HG03159 (cell line): ENCODE results near the gene SPRTN.

Experiments
- ATAC-seq: cut with Tn5 transposase; IDR thresholded peaks from one replicate; pipeline ENCODE4 v1.9.1; 2021; ENCODE audit warnings: mild to moderate bottlenecking, moderate library complexity; ENCODE audit not compliant: unreplicated experiment

Gene SPRTN, protein sequence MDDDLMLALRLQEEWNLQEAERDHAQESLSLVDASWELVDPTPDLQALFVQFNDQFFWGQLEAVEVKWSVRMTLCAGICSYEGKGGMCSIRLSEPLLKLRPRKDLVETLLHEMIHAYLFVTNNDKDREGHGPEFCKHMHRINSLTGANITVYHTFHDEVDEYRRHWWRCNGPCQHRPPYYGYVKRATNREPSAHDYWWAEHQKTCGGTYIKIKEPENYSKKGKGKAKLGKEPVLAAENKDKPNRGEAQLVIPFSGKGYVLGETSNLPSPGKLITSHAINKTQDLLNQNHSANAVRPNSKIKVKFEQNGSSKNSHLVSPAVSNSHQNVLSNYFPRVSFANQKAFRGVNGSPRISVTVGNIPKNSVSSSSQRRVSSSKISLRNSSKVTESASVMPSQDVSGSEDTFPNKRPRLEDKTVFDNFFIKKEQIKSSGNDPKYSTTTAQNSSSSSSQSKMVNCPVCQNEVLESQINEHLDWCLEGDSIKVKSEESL

DNA sequence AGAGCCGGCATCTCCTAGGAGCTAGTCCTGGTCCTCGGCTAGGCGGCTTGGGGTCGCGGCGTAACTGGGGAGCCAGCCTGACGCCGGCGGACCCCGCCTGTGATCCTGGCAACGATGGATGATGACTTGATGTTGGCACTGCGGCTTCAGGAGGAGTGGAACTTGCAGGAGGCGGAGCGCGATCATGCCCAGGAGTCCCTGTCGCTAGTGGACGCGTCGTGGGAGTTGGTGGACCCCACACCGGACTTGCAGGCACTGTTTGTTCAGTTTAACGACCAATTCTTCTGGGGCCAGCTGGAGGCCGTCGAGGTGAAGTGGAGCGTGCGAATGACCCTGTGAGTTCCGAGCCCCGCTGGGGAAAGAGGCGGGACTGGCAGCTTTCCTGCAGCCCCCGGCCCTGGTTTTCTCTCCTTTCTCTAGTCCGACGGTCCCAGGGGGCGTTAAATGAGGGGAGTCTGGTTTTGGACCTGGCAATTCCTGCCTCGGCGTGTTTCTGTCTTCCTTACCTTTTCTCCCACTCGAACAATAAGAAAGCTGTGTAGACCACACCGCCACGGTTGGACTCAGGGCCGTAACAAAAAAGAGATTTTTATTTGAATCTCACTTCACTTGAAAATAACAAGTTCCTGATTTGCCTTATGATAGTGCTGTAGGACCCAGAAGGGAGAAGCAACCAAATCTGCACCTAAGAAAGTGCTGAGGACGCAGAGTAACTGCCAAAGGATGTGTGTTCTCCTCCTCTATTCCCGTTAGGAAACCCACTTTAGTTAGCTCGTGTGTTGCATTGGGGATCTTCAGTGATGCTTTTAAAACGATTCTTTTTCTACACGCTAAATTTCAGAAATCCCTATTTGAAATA is at the start of gene SPRTN:
Gene SPRTN (plus strand): TSS at position 24 of the 859 bp plus-strand sequence. CDS start 91 bp downstream, at position 115.
- ATAC-seq = peak; percentile 8

DNA sequence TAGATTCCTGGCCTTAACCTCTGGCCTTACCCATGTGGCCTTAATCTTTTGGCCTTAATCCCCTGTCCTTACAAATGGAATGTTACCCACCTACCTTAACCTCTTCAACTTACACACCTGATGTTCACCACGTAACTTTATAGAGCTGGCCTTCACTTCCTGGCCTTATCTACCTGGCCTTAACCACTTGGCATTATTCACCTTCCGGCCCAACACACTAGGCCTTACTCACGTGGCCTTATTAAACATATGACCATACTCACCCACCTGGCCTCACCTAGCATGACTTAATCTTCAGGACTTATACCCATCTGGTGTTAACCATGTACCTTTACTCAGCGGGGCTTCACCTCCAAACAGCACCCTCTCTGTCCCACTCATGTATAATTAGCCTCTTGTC is 42.2 kb upstream of the SPRTN start:
- no peak for ATAC-seq

DNA sequence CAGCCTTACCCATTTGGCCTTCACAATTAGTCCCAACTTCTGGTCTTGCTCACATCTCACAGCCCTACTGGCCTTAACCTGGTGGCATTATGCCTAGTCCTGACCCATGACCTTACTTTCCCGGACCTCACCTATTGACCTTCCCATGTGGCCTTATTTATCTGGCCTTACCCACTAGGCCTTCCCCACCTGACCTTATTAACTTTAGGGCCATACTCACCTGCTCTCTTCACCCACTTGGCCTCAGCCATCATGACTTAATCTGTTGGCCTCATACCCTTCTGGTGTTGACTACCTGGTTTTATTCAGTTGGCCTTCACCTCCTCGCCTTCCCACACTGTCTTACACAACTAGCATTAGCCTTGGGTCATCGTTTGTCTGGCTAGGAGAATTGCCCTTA is 36.1 kb upstream of the SPRTN start:
- ATAC-seq = no peak

DNA sequence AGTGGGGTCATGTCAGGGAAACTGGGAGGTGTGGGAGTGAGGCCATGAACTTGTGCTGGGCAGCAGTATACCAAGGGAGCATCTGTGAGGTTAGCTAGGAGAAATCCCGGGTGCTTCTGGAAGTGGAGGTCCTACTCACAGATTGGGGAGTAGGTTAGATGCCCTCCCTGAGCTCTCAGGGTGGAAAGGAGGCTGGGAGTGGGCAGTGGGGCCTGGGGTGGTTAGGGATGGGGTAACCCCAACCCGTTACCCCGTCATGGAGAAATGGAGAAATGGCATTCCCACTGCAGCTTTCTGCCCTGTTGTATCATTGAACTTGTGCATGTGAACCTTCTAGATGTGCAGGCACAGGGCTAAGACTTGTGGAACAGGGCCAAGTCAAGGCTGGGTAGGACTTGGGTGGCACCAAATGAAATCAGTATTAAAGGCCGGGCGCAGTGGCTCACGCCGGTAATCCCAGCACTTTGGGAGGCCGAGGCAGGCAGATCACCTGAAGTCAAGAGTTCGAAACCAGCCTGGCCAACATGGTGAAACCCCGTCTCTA is 27.6 kb upstream of the SPRTN start:
- no peak for ATAC-seq

DNA sequence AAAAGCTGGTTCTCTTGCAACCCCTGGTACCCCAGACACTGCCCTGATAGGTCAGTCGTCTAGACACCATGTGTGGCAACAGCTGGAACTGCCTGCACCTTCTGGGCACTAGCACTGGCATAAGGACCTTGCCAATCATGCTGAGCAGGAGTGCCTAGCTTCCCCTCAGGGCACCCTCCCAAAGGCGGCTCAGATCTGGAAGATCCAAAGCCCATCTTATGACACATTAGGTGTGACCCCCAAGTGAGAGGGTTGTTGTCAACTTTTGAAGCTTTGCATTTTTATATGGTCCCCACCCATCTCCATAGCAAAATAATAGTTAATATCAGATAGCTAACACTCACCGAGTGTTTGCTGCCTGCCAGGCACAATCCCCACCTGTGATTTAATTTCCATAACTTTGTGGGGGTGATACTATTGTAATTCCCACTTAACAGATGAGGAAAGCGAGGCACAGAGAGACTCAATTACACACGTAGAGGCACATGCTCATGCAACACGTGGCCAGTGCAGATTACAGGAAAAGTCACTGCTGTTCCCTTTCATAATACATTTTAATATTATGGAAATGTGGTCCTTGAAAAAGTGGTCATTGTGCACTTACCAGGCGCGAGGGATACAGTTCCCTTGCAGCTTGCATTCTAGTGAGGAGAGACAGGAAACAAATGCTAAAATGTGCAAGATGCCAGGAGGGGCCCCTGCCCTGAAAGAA is 26.2 kb upstream of the SPRTN start:
- ATAC-seq = no peak

DNA sequence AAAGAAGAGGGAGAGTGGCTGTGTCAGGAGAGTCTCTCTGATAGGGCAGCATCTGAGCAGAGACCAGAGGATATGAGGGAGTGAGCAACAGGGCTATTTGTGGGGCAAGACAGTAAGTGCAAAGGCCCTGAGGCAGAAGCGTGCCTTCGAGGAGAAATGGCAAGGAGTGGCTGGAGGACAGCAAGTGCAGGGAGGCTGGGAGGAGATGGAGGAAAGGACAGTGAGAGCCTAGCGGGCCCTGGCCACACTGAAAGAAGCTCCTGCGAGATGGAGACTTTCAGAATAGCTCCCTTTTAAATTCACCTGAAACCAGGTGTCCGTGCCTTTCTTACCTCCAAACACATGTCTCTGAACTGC is 25.7 kb upstream of the SPRTN start:
- ATAC-seq = no peak

DNA sequence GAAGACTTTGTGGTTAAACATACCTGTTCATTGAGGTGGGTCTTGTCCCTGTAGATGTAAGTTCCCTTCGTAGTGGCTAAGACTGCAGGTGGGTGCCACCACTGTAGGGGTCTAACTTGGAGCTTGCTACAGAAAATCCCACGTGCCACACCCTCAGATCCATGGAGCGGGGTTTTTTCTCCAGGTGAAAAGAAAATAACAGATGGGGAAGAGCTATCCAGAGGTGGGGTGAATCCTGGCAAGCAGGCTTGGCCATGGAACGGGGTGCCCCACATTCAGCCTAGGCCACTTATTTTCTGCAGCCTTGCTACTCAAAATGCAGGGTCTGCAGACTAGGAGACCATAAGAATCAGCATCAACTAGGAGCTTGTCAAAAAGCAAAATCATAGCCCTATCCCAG is 24.4 kb upstream of the SPRTN start:
- no peak for ATAC-seq

DNA sequence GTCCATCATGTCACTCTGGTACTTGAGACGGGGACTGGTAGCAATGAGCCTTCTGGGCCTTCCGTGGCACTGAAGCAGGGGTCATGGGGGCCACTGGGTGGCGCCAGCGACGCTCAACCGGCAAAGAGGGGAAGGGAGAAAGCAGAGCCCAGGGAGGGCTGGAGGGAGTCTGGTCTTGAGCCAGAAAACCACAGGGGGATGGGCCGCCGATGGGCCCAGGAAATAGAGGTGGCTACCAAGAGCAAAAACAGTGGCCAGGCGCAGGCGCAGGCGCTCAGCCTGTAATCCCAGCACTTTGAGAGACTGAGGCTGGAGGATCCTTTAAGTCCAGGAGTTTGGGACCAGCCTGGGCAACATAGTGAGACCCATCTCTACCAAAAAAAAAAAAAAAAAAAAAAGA is 22.2 kb upstream of the SPRTN start:
- peak; percentile 63 for ATAC-seq

DNA sequence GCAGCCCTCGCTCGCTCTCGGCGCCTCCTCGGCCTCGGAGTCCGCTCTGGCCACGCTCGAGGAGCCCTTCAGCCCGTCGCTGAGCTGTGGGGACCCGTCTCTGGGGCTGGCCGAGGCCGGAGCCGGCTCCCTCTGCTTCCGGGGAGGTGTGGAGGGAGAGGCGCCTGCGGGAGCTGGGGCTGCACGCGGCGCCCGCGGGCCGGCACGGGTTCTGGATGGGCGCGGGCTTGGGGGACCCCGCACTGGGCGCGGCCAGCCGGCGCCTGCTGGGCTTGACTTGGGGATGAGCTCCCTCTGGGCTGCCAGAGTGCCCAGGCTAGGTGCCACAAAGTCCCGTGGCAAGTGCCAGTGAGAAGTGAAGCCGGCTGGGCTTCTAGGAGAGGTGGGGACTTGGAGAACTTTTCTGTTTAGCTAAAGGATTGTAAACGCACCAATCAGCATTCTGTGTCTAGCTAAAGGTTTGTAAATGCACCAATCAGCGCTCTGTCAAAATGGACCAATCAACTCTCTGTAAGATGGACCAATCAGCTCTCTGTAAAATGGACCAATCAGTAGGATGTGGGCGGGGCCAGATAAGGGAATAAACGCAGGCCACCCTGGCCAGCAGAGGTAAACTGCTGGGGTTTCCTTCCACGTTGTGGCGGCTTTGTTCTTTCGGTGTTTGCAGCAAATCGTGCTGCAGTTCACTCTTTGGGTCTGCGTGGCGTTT is 20.6 kb upstream of the SPRTN start:
- ATAC-seq = no peak

DNA sequence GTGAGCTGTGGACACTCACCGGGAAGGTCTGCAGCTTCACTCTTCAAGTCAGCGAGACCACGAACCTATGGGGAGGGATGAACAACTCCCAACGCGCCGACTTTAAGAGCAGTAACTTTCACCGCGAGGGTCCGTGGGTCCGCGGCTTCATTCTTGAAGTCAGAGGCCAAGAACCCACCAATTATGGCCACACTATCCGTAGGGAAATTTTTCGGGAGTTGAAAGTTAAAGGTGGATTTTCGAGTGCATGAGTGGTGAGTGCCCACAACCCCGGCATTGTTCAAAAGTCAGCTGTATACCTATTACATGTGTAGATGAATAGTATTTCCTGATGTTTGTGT is 20.1 kb upstream of the SPRTN start:
- no peak for ATAC-seq

DNA sequence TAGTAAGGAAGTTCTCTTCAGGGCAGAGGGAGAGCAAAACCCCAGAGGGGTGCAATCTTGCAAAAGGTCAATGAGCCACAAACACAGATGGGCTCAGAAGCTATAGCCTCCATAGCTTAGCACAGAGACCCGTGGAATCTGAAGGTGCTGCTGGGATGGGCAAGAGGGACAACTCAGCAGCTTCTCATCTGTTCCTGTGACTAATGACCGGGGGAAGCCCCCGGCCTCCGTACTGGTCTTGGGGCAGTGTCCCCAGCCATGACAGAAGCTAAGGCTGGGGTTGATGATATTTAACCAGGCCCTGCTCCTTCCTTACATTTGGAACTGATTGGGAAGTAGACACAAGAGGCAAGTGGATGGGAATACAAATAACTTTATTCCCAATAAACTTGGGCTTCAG is 19.5 kb upstream of the SPRTN start:
- no peak for ATAC-seq

DNA sequence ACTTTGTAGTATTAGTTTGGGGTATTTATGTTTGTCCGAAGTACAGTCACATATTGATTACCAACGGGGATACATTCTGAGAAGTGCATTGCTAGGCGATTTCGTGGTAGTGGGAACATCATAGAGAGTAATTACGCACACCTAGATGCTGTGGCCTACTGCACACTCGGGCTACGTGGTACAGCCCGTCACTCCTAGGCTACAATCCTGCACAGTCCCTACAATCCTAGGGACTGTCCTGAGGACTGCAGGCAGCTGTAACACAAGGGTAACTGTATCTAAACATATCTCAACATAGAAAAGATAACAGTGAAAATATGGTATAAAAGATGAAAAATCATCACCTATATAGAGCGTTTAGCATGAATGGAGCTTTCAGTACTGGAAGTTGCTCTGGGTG is 19.0 kb upstream of the SPRTN start:
- no peak for ATAC-seq

DNA sequence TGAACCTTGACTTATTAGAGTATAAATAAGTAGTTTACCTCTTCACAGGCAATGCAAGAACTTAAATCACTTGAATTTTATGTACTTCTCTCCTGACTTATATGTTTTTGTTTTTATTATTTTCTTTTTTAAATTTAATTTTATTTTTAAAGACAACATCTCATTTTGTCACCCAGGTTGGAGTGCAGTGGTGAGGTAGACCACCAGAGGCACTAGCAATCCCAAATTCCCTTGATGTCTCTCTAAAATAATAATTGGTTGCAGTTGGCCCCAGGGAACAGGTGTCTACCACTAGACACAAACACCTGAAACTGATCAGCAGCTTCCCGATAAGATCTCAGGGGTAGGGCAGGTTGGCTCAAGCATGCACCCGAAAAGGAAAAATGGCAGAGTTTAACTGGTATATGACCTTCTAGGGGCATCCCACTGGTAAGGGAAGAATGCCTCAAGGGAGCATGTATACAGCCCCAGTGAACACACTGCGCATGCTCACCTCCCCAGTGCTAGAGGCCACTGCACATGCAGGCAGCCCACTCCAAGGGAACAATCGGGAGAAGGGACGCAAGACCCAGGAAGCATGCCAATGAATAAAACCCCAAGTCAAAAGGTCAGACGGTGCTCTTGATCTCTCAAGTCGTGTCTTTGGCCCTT is 15.1 kb upstream of the SPRTN start:
- ATAC-seq = no peak

DNA sequence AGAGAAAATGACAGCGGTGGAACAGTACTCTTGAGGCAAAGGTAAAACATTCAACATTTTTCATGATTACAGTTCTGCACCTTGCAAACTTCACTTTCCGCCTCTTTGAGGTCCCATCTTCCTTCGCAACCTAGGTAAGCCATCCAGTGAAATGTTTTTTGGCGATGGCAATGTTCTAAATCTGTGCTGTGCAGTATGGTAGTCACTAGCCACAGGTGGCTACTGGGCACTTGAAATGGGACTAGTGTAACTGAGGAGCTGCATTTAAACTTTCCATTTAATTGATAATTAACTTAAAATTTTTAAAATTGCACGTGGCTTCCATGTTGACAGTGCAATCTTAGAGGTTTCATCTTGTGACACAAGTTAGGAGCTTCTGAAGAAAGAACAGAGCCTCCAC is 13.4 kb upstream of the SPRTN start:
- no peak for ATAC-seq

DNA sequence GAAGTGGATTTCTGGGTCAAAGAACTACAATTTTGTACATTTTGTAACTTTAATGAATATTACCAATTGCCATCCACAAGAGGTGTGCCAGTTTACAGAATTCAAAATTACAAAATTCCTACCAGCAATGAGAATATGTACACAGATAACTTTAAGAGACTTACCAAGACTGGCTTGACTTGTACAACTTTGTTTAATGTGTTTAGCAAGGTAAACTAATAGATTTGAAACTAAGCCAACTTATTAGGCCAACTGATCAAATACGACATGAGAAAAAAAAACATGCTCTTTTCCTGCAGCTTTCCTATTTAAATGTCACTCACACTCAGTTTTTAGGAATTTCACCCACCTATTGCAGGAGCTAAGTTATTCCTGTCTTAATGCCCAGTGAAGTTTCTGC is 11.8 kb upstream of the SPRTN start:
- no peak for ATAC-seq

DNA sequence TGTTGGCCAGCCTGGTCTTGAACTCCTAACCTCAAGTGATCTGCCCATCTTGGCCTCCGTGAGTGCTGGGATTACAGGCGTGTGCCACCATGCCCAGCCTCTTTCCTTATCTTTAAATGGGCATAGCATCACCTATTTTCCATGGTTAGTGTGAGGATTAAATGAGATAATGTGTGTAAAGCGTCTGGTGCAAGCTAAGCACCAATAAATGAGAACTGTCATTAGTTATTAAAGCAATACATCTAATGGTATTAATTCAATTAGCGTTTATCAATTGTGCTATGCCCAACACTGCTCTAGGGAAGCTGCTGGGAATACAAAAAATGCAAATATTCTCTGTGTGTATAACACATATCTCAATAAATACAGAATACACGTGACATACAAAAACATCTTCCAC is 10.5 kb upstream of the SPRTN start:
- ATAC-seq = no peak

DNA sequence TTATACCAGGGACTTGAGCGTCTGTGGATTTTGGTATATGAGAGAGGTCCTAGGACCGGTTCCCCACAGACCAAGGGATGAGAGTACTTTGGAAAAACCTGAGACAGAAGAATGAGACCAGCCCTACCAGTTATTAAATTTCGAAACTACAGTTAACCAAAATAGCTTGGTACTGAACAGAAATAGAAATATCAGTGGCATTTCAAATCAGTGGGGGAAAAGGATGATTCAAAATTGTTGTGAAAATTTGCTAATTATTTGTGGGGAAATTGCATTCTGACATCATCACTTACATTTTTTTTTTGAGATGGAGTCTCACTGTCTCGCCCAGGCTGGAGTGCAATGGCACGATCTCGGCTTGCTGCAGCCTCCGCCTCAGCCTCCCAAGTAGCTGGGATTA is 8.6 kb upstream of the SPRTN start:
- ATAC-seq = no peak

DNA sequence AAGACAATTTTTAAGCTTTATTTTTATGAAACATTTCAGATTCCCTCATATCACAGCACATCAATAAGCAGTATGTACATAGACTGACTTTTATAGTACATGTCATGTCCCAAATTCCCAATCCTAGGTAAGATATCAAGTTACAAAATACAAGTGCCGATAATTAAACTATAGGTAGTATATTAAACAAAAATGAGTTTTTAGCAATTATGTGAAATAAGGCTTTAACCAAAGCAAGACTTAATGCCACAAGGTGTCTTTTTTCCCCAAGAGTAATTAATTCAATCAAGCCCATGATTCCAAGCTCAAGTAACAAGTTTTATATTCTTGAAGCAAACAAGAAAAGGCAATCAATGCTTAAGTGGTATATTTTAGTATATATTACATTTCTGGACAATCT is 5.3 kb upstream of the SPRTN start:
- no peak for ATAC-seq

DNA sequence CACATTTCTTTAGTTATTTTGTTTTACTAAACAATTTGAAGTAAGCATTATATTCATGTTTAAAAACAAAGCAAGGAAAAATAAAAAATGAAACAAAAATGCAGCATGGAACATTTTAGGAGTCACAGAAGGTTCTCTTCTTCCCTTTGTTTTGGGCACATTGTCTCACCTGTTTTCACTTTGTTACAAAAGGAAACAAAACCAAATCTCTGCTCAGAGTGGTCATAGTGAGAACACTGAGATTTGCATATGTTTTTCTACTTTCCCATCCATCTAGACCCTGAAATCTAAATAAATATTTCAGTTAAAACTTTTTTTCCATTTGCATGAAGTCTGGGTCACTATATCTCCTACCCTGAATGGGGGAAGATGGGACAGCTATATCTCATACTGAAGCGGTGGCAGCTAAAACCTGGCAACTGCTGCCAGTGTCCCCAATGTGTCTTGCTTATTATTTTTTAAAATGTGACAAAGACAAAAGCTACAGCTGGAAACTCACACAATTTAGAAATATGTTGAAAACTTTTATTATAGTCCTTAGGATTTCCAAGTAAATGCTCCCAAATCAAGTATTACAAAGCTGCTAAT is 3.9 kb upstream of the SPRTN start:
- no peak for ATAC-seq

DNA sequence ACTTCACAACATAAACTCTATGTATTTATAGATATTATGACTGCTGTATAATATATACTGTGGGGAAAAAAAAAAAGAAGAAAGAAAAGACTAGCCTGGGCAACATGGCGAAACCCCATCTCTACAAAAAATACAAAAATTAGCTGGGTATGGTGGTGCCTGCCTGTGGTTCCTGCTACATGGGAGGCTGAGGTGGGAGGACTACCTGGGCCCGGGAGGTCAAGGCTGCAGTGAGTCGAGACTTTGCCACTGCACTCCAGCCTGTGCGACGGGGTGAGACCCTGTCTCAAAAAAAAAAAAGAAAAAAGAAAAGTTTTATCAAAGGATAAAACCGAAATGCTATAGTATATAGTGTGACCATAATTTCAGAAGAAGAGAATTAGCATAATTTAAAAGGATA is 3.1 kb upstream of the SPRTN start:
- ATAC-seq = no peak
